NCI-H2029 treated with DMSO at 0.1 percent for 48 hours (cell line): ENCODE results near the gene SFSWAP.
"Not testable (repeated sequence)": the region's sequence is repeated elsewhere in the genome, so short reads cannot be mapped to it uniquely, and the experiment has no call there.

ENCODE experiments used
- DNase-seq: peaks from one replicate; lab custom pipeline; 2025; lab: John Stamatoyannopoulos, UW

Gene SFSWAP

DNA sequence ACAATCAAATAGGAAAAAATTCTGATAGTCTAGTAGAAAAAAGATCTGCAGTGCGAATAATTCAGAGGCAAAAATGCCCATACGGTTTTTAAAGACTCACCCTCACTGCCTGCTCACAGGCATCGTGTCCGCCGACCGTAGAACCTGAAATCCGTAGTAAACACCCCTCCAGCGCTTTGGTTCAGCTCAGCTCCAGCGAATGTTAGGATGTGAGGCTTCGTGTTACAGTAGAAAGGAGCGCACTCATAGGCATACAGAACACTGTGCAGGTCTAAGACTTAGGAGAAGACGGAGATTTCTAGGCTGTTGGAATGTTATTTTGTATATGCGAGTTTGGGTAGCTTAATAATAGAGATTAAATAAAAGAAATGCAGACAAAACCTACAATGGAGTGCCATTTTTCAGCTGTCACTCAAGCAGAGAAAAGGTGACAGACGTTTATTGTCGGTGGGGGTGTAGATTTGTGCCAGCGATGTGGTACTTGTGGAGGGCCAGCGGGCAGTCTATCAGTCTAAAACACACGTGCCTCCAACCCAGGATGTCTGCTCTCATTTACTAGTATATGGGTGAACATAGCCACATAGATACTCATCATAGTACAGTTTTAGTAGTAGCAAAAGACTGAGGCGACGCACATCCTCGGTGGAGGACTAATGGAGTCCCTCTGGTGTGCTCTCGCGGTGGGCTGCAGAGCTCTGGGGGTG is 25.7 kb downstream of the SFSWAP start:
- DNase-seq, result no peak

DNA sequence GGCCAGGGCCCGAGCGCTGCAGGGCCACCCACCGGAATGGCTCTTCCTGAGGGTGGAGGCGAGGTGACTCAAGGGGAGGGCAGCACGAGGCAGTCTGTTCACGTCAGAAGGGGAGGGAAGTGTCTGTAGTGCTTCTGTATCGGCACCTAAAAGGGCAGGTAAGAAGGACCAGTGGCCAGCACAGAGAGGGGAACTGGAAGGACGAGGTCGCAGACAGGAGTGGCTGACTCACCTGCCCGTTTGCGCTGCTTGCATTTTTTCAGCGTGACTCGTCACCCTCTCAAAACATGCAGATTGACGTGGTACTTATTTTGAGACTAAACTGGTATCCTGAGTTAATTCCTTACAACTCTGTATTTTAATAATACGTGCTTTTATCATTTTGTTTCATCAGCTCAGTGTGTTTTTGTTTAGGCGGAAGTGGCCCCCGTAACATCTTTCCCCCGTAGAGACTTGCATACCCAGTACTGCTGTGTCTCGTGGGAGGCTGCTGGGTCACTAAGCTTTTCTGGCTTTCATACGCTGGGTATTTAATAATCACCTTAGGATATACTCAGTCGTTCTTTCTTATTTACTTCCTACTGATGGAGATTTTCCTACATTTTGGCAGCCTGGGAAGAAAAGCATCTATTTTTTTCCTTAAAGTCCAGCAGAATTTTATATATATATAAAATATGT is 26.4 kb downstream of the SFSWAP start:
- DNase-seq, result no peak

DNA sequence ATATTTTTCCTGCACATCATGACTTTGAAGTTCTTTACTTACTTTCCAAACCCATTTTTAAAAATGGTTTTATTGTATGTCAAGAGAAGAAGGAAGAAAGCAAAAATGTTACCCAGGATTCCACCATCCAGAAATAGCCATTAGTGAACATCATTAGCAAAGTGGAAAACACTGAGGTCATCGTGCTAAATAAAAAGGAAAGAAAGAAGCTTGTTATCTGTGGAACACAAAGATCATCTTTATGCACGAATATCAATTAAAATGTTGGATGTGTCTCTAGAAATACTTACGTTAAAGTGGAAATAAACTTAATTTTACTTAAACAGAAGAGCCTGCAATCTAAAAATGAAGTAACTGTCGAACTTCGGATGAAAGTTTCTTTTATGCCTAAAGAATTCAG is 27.3 kb downstream of the SFSWAP start:
- DNase-seq, result no peak

DNA sequence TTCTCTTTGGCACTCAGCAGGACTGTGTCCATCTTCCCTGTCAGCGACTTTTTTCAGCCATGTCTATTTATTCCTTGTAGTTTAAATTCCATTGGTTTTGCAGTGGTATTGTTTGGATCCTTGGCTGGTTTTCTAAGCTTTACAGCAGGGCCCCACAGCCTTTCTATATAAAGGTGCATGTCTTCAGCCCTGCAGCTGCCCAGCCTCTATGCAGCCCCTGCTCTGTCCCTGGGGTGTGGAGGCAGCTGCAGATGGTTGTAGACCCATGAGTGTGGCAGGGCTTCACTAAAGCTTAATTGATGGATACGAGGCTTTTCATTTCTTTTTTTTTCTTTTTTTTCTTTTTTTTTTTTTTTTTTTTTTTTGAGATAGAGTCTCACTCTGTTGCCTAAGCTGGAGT is 29.7 kb downstream of the SFSWAP start:
- DNase-seq, result no peak

DNA sequence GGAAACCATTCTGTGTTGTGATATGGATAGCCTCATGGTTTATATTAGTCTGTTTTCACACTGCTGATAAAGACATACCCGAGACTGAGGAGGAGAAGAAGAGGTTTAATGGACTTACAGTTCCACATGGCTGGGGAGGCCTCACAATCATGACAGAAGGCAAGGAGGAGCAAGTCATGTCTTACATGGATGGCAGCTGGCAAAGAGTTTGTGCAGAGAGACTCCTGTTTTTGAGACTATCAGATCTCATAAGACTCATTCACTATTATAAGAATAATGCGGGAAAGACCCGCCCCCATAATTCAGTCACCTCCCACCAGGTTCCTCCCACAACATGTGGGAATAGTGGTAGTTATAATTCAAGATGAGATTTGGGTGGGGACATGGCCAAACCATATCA is 31.9 kb downstream of the SFSWAP start:
- not testable (repeated sequence) for DNase-seq

DNA sequence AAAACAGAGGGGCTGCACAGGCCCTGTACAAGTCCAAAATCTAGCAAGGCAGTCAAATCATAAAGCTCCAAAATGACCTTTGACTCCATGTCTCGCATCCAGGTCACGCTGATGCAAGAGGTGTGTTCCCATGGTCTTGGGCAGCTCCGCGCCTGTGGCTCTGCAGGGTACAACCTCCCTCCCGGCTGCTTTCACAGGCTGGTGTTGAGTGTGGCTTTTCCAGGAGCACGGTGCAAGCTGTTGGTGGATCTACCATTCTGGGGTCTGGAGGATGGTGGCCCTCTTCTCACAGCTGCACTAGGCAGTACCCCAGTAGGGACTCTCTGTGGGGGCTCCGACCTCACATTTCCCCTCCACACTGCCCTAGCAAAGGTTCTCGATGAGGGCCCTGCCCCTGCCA is 32.5 kb downstream of the SFSWAP start:
- DNase-seq, result not testable (repeated sequence)

DNA sequence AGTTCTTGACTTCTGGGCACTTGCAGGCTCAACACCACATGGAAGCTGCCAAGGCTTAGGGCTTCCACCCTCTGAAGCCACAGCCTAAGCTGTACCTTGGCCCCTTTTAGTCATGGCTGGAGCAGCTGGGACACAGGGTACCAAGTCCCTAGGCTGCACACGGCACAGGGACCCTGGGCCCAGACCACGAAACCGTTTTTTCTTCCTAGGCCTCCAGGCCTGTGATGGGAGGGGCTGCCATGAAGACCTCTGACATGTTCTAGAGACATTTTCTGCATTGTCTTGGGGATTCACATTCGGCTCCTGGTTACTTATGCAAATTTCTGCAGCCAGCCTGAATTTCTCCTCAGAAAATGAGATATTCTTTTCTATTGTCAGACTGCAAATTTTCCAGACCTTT is 33.0 kb downstream of the SFSWAP start:
- DNase-seq, result not testable (repeated sequence)

DNA sequence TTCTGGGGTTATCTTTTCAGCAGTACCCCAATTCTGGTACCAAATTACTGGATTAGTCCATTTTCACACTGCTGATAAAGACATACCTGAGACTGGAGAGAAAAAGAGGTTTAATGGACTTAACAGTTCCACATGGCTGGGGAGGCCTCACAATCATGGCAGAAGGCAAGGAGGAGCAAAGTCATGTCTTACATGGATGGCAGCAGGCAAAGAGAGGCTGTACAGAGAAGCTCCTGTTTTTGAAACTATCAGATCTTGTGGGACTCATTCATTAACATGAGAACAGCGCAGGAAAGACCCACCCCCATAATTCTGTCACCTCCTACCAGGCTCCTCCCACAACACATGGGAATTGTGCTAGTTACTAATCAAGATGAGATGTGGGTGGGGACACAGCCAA is 33.8 kb downstream of the SFSWAP start:
- DNase-seq, result not testable (repeated sequence)

DNA sequence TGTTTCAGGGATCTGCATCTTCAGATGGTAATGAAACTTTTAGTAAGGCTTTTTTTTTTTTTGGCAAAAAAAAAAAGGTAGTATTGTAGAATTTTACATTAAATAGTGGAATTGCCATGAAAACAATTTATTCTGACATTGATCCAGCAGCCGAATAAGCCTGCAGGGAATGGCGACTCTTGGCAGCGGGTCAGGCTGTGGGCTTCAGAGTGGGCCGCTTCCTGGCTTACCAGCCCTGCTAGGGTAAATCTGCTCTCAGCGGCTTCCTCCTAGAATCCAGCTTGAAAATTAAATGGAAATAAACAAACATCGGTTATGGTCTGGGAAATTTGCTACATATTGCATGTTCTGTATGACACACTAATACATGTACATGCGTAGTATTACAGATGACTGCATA is 34.8 kb downstream of the SFSWAP start:
- no peak for DNase-seq

DNA sequence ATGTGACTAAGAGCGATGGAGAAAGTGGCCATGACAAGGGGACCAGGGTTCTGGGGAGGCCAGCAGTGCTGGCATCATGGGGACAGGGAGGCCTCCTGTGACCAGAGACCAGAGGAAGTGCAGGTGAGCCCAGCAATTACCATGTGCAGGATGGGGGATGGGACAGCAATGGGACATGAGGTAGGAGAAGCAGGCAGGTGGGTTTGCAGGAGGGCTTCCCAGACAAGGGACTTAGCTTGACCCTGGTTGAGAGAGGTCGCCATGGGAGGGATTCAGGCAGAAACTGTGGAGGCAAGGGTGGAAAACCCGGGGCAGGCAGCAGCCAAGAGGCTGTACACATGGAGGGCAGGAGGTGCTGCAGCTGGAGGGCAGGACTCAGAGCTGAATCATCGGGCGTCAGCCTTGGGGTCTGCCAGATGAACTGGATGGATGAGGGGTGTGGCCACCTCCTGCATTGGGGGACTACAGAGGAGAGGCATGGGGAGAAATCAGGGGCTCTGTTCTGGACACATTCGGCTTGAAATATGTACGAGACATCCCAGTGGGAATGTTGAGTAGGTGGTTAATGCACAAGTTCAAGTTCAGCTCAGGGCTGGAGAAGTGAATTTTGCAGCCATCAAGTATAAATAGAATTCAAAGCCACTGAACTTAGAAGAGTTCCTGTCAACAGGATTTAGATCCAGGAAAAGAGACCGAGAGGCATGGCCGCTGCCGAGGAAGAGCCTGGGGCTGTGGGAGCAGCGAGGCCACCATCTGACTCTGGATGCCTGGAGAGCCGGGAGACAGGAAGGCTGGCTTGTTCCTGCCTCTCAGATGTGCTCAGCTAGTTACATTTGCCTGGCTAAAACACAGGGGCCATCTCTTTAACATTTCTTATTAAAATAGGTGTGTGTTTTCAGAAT is 36.6 kb downstream of the SFSWAP start:
- DNase-seq, result no peak

DNA sequence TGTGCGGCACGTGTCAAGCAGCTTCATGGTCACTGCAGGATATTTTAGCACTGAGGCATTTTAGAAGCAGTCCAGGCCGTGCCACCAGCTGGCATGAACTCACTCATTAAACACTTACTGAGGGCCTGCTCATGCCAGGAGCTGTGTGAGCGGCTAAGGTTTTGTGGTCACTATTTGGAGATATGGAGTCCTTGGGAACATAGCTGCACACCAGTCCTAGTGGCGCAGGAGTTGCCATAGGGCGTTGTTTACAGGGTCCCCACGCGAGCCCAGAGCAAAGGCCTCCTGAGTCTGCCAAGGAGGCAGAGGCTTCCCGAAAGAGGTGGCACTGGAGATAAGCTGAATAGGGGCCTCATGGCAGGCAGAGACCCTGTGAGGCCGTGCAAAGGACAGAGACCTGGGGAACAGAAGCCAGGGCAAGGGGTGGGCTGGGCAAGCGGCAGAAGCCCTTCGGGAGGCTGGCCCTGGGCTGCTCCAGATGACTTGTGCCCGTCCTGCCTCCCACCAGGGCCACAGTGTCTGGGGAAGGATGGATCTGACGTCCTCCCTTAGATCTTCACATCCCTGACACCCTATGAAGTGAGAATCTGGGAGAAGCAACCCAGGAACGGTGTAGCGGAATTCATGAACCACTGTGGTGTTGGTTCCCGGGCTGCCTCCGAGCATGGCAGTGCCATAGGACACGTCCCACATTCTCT is 38.9 kb downstream of the SFSWAP start:
- DNase-seq, result no peak

DNA sequence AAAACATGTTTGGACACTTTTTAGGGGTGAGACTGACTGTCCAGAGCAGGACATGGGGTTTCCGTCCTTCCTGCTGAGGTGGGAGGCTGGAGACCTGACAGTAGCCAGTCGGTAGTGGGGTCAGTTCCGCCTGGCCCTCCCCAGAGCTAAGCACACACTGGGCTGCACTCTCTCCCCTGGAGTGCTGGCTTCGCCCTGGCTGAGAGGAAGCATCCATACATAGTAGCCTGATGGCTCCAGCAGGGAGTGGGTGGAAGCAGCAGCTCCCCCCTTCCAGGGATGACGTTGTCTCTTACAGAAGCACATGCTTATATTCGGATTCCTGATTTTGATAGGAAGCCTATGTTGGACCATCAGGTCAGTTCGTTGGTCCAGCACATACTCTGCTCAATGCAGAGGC is 40.4 kb downstream of the SFSWAP start:
- DNase-seq, result no peak

DNA sequence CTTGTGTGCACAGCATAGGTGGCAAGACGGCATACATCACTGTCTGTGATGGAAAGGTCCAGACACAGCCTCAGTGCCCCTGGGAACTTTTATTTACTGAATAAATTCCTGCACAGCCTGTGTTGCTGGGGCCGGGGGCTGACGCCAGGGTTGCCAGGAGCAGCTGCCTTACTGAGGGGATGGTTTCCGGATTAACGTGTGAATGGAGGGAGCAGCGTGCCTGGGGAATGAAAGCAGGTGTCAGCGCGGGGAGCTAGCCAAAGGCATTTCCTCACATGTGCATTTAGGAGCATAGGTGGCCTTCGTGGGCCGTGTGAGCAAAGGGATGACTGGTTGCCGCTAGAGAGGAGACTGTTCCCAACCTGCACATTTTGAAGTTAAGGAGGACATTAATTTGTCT is 41.6 kb downstream of the SFSWAP start:
- DNase-seq, result no peak

DNA sequence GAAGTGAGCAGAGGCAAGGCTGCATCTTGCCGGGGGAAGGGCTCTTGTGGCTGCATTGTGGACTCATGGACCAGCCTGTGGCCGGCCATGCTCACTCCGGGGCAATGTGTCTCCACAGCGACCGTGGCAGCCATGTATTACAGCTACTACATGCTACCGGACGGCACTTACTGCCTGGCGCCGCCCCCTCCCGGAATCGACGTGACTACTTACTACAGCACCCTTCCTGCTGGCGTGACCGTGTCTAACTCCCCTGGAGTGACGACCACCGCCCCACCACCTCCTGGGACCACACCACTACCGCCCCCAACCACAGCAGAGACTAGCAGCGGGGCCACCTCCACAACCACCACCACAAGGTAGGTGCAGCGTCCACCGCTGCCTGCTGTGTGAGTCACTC is 42.1 kb downstream of the SFSWAP start:
- no peak for DNase-seq

DNA sequence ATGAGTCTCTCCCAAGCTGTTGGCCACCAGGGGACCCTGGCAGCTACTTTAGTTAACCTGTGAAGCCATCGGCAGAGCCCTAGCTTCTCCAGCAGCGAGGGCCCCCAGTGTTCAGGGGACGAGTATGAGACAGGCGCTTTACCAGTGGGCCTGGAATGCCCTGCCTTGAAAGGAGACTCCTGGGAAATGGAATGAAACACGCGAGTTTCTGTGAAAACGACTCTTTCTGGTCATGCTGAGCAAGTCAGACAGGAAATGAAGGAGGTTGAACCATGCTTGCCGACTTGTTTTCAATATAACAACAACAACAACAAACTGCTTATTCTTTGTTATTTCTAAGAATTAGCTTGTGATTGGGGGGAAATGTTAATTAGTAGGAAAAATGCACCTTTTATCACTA is 42.9 kb downstream of the SFSWAP start:
- DNase-seq, result no peak

DNA sequence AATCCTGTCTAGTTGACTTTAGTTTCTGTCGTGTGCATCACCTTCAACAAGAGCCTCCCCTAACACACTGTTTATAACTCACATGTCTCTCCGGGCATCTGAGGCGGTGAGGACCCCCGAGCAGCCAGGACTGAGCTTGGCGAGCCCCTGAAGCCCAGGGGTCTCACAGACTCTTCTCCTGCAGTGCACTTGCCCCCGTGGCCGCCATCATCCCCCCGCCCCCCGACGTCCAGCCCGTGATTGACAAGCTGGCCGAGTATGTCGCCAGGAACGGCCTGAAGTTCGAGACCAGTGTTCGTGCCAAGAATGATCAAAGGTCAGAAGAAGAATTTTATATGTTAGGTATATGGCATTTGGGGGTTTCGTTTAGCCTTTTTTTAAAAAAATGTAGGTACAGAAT is 43.3 kb downstream of the SFSWAP start:
- no peak for DNase-seq

DNA sequence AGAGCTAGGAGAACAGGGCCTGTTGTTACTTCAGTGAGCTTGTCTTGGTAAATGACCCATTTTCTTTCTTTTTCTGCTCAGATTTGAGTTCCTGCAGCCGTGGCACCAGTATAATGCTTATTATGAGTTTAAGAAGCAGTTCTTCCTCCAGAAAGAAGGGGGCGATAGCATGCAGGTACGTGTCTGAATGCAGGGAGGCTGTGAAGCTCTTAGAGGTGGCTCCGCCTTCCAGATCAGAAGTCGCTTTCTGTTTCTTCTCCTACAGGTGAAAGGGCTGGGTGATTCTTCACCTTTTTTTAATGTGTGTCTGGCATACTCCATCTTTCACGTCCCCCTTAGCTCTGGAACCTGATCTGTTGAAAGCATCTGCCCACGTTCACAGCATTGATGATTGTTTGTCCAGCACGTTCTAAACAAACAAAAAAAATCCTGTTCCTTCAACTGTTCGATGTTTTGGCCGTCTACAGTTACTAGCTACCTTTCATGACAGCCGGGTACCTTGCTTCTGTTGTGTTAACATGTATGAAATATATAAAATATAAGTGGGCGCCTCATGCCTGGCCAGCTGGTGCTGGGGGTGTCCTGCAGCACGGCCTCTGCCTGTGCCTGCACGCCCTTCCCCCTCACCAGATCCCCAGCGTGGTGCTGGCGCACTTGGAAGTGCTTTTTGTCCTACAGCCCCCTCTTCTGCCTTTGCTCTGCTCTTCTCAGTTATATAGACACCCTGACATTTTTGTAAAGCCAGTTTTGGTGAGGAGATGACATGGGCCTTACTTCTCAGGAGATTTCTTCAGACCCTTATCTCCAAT is 44.6 kb downstream of the SFSWAP start:
- DNase-seq, result peak; percentile 23

DNA sequence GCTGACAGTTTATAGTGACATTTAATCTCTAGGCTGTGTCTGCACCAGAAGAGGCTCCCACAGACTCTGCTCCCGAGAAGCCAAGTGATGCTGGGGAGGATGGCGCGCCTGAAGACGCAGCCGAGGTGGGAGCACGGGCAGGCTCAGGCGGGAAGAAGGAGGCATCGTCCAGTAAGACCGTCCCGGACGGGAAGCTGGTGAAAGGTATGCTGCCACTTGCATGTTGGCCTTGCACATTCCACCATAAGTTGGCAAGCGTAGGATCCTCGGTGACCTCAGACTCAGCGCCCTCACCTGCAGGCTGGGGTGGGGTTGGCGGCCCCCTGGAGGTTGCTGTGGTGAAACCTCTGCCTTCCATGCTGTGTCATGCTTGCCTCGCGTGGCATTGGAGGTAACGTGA is 45.6 kb downstream of the SFSWAP start:
- no peak for DNase-seq

DNA sequence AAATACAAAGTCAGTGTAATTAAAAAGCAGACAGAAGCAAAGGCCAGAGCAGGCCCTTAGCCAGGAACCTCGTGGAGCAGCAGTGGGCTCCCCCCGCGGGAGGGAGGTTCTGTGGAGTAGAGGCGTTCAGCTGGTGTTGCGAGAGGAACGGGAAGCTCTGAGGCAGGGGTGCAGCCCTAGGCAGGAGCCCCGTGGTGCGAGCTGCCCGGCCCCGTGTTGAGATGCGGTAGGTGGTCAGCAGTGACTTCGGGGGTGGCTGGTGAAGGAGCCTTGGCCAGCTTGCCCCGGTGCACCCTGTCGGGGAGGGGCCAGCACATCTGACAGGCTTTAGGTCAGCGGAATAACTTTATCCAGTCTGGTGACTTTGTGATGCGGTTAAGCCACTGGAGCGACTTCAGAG is 46.2 kb downstream of the SFSWAP start:
- no peak for DNase-seq

DNA sequence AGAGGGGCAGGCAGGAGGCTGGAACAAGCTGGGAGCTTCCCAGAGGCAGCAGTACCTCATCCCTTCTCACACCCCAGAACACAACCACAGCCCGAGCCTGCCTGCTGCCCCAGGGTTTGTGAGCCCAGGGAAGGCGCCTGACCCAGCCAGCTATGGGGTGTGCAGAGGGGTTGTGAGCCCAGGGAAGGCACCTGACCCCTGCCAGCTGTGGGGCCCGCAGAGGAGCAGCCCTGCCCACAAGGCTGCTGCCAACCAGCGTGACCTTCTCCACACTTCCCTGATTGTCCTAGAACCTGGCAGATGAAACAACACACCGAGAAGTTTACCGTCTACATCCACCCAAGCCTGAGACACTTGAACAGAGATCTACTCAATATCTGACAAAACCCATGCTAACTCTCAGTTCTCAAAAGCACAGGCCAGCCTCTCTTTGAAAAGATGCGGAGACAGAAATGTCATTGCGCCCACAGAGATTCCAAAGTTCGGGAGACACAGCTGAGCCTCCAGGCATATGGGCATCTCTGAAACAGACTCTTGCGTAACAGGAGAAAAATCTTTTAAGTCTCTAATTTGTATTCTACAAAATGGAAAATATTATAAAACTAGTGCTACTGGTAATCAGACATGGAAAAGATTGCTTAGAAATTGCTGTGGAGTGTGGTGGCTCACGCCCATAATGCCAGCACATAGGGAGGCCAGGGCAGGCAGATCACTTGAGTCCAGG is 47.3 kb downstream of the SFSWAP start:
- DNase-seq, result no peak

DNA sequence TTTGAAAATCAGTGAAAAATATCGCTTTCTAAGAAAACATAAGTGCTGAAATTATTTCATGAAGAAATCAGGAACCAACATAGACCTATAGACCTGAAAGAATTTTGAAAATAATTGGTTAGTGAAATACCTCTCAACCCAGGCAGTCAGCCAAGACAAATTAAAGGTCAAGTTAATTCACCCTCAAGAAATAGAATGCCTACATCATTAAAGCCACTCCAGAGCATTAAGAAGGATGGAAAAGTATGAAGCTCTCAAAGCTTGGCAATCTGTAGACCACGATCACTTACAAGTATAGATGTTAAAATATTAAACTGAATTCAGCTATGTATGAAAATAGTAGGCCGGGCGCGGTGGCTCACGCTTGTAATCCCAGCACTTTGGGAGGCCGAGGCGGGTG is 48.3 kb downstream of the SFSWAP start:
- no peak for DNase-seq
